WTC11 (cell line): Measurements from ENCODE around the gene DISP3.

Source experiments
- FOXJ3 ChIP-seq: sonication (generic); formaldehyde crosslinking; IDR thresholded peaks from 2 replicates; pipeline ENCODE4 v1.9.0; 2021; ENCODE audit warnings: missing genetic modification reagents, mild to moderate bottlenecking, borderline replicate concordance
- ZNF219 ChIP-seq: sonication (generic); formaldehyde crosslinking; IDR thresholded peaks from 2 replicates; pipeline ENCODE4 v1.8.0; 2023; ENCODE audit warnings: missing genetic modification reagents, mild to moderate bottlenecking, borderline replicate concordance
- TF ChIP-seq, protein P1 (sequence below): sonication (generic); formaldehyde crosslinking; IDR thresholded peaks from 2 replicates; pipeline ENCODE4 v1.8.1; 2023; ENCODE audit warnings: mild to moderate bottlenecking, missing genetic modification reagents, moderate library complexity
- TF ChIP-seq, protein P2 (sequence below): fragments of 200-600 bp; IDR thresholded peaks from 2 replicates; pipeline ENCODE4 v1.8.0; 2022; ENCODE audit warnings: antibody characterized with exemption

GRCh38 chr1:11564237-11564636, 85.3 kb downstream of the DISP3 start:
- TF ChIP-seq, protein P1, sequence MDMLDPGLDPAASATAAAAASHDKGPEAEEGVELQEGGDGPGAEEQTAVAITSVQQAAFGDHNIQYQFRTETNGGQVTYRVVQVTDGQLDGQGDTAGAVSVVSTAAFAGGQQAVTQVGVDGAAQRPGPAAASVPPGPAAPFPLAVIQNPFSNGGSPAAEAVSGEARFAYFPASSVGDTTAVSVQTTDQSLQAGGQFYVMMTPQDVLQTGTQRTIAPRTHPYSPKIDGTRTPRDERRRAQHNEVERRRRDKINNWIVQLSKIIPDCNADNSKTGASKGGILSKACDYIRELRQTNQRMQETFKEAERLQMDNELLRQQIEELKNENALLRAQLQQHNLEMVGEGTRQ (CRISPR knock-in tag): no peak
- TF ChIP-seq, protein P2, sequence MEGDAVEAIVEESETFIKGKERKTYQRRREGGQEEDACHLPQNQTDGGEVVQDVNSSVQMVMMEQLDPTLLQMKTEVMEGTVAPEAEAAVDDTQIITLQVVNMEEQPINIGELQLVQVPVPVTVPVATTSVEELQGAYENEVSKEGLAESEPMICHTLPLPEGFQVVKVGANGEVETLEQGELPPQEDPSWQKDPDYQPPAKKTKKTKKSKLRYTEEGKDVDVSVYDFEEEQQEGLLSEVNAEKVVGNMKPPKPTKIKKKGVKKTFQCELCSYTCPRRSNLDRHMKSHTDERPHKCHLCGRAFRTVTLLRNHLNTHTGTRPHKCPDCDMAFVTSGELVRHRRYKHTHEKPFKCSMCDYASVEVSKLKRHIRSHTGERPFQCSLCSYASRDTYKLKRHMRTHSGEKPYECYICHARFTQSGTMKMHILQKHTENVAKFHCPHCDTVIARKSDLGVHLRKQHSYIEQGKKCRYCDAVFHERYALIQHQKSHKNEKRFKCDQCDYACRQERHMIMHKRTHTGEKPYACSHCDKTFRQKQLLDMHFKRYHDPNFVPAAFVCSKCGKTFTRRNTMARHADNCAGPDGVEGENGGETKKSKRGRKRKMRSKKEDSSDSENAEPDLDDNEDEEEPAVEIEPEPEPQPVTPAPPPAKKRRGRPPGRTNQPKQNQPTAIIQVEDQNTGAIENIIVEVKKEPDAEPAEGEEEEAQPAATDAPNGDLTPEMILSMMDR: no peak
- TF ChIP-seq ZNF219 (CRISPR knock-in tag) (no peak), FOXJ3 (CRISPR knock-in tag) (no peak)
